Immature natural killer cell (primary cell): ENCODE data around the gene RALGDS. TPM values are rescaled to one million over a fixed set of nuclear protein-coding genes. Genes with fewer than 3 reads are reported as not detected.
"Not testable (repeated sequence)": the region's sequence is repeated elsewhere in the genome, so short reads cannot be mapped to it uniquely, and the experiment has no call there.

Experiments used
- DNase-seq, 3 donors: peaks; one replicate each; pipeline ENCODE4 v3.0.0; 2022; ENCODE audit warnings: mixed read lengths in 1 of 3
- H3K27ac Mint-ChIP-seq, 6 donors: one replicate each; pipeline ENCODE4 v1.8.0; 2020; ENCODE audit warnings: mixed read lengths in 6 of 6, mild to moderate bottlenecking in 5 of 6, inconsistent platforms in 4 of 6, moderate library complexity in 3 of 6
- H3K27me3 Mint-ChIP-seq, 3 donors: one replicate each; pipeline ENCODE4 v1.8.0; 2020 to 2021; ENCODE audit warnings: low read depth in 3 of 3, mild to moderate bottlenecking in 3 of 3, mixed read lengths in 3 of 3, moderate library complexity in 3 of 3, inconsistent platforms in 1 of 3
- H3K36me3 Mint-ChIP-seq, 3 donors: one replicate each; pipeline ENCODE4 v1.8.0; 2020; ENCODE audit warnings: mixed read lengths in 3 of 3, inconsistent platforms in 2 of 3, mild to moderate bottlenecking in 2 of 3
- H3K4me1 Mint-ChIP-seq, 2 donors: one replicate each; pipeline ENCODE4 v1.8.0; 2020; ENCODE audit warnings: inconsistent platforms in 2 of 2, mild to moderate bottlenecking in 2 of 2, mixed read lengths in 2 of 2, moderate library complexity in 1 of 2
- H3K4me3 Mint-ChIP-seq, 5 donors: one replicate each; pipeline ENCODE4 v1.8.0; 2020; ENCODE audit warnings: mild to moderate bottlenecking in 5 of 5, mixed read lengths in 5 of 5, inconsistent platforms in 3 of 5, moderate library complexity in 3 of 5
- H3K9me3 Mint-ChIP-seq, 6 donors: one replicate each; pipeline ENCODE4 v1.8.0; 2020; ENCODE audit warnings: mild to moderate bottlenecking in 6 of 6, mixed read lengths in 6 of 6, inconsistent platforms in 4 of 6, moderate library complexity in 3 of 6
- polyA plus RNA-seq, 3 donors: library from polyadenylated mRNA; unstranded; fragments of 300-500 nt; fragmentation: Illumina TruSeq; gene quantifications; one replicate each; pipeline ENCODE4 v1.2.3, GENCODE V29; 2021

The RALGDS gene
- polyA plus RNA-seq = 10 to 100 TPM; 31.2 to 68.8 (median 31.6) TPM

GRCh38 chr9:133121198-133121914 is at the start of gene RALGDS:
TSS of gene RALGDS (minus strand) at chr9:133121240. CDS start at chr9:133121154, 86 bp downstream.
- H3K9me3 Mint-ChIP-seq = no peaks in the 10 kb centered on the region
- peak; percentile 86 to 88 (median 87) for DNase-seq

GRCh38 chr9:133170716-133171115 is 49.7 kb upstream of the RALGDS start:
- H3K9me3 Mint-ChIP-seq = no peaks in the 10 kb centered on the region
- no peak overlapping the region for H3K4me3 Mint-ChIP-seq
- peaks cover 0 to 2% (median 2%) of the 10 kb centered on the region in 3 donors for H3K27me3 Mint-ChIP-seq
- H3K27ac Mint-ChIP-seq = no peak overlapping the region
- no peaks in the 10 kb centered on the region for H3K4me1 Mint-ChIP-seq
- no peak for DNase-seq
- H3K36me3 Mint-ChIP-seq = no peaks in the 10 kb centered on the region

More at GRCh38 chr9:133121198-133121914, at the start of gene RALGDS:
- Mint-ChIP-seq H3K27me3 (peaks cover 3 to 23% (median 8%) of the 10 kb centered on the region in 3 donors), H3K4me1 (peaks cover 80 to 87% of the 10 kb centered on the region in 2 donors), H3K27ac (peak within 1 kb of the TSS; percentile 92 to 100 (median 100)), H3K36me3 (peaks cover 0 to 5% (median 0%) of the 10 kb centered on the region in 3 donors), H3K4me3 (peak within 1 kb of the TSS; percentile 72 to 81 (median 78))

GRCh38 chr9:133169687-133170086 is 48.6 kb upstream of the RALGDS start:
- not testable (repeated sequence) for H3K4me3 Mint-ChIP-seq, H3K4me1 Mint-ChIP-seq, H3K9me3 Mint-ChIP-seq

GRCh38 chr9:133169102-133169501 is 48.1 kb upstream of the RALGDS start:
- Mint-ChIP-seq H3K9me3 (no peaks in the 10 kb centered on the region), H3K4me3 (no peak overlapping the region), H3K27me3 (peaks cover 0 to 4% (median 2%) of the 10 kb centered on the region in 3 donors), H3K36me3 (no peaks in the 10 kb centered on the region), H3K4me1 (peaks cover 0 to under 1% of the 10 kb centered on the region in 2 donors), H3K27ac (no peak overlapping the region)
- DNase-seq = no peak

More at GRCh38 chr9:133169687-133170086, 48.6 kb upstream of the RALGDS start:
- not testable (repeated sequence) for H3K36me3 Mint-ChIP-seq, H3K27ac Mint-ChIP-seq, DNase-seq, H3K27me3 Mint-ChIP-seq

- H3K27ac Mint-ChIP-seq = no peak overlapping the region
- peaks cover 0 to 4% (median 2%) of the 10 kb centered on the region in 3 donors for H3K27me3 Mint-ChIP-seq
- peaks cover 0 to 2% of the 10 kb centered on the region in 2 donors for H3K4me1 Mint-ChIP-seq
- H3K4me3 Mint-ChIP-seq = no peak overlapping the region
- no peak for DNase-seq
- no peaks in the 10 kb centered on the region for H3K36me3 Mint-ChIP-seq
- H3K9me3 Mint-ChIP-seq = no peaks in the 10 kb centered on the region
Measured at GRCh38 chr9:133168432-133168831, 47.4 kb upstream of the RALGDS start.

GRCh38 chr9:133167769-133168168 is 46.7 kb upstream of the RALGDS start:
- Mint-ChIP-seq H3K27me3 (peaks cover 0 to 4% (median 2%) of the 10 kb centered on the region in 3 donors), H3K4me3 (no peak overlapping the region), H3K27ac (peak overlapping the region in 1 of 6 donors; percentile 31), H3K4me1 (peaks cover 0 to 2% of the 10 kb centered on the region in 2 donors), H3K9me3 (no peaks in the 10 kb centered on the region), H3K36me3 (no peaks in the 10 kb centered on the region)
- no peak for DNase-seq

- Mint-ChIP-seq H3K4me3 (no peak overlapping the region), H3K9me3 (no peaks in the 10 kb centered on the region), H3K4me1 (peaks cover 0 to 2% of the 10 kb centered on the region in 2 donors), H3K27me3 (peaks cover 0 to 4% (median 2%) of the 10 kb centered on the region in 3 donors), H3K36me3 (no peaks in the 10 kb centered on the region), H3K27ac (no peak overlapping the region)
- DNase-seq = no peak
Measured at GRCh38 chr9:133167096-133167730, 46.2 kb upstream of the RALGDS start.

- Mint-ChIP-seq H3K36me3 (no peaks in the 10 kb centered on the region), H3K27ac (no peak overlapping the region), H3K4me1 (peaks cover 0 to 2% of the 10 kb centered on the region in 2 donors), H3K27me3 (peaks cover 0 to 4% (median 2%) of the 10 kb centered on the region in 3 donors), H3K4me3 (no peak overlapping the region), H3K9me3 (no peaks in the 10 kb centered on the region)
- no peak for DNase-seq
Measured at GRCh38 chr9:133166392-133166791, 45.4 kb upstream of the RALGDS start.

GRCh38 chr9:133165452-133165730 is 44.4 kb upstream of the RALGDS start:
- Mint-ChIP-seq H3K9me3 (no peaks in the 10 kb centered on the region), H3K36me3 (no peaks in the 10 kb centered on the region), H3K4me1 (peaks cover 0 to 3% of the 10 kb centered on the region in 2 donors), H3K27ac (no peak overlapping the region), H3K27me3 (peaks cover 3 to 5% (median 4%) of the 10 kb centered on the region in 3 donors), H3K4me3 (no peak overlapping the region)
- no peak for DNase-seq

- Mint-ChIP-seq H3K27ac (no peak overlapping the region), H3K27me3 (peaks cover 3 to 5% (median 4%) of the 10 kb centered on the region in 3 donors), H3K36me3 (no peaks in the 10 kb centered on the region), H3K9me3 (no peaks in the 10 kb centered on the region), H3K4me3 (peak overlapping the region; percentile 33 to 62 (median 57)), H3K4me1 (peaks cover 0 to 3% of the 10 kb centered on the region in 2 donors)
- no peak for DNase-seq
Measured at GRCh38 chr9:133164191-133164590, 43.2 kb upstream of the RALGDS start.

- peaks cover 0 to 3% of the 10 kb centered on the region in 2 donors for H3K4me1 Mint-ChIP-seq
- no peak within 1 kb of the TSS for H3K27ac Mint-ChIP-seq
- peak in 1 of 3 donors; percentile 19 for DNase-seq
- peaks cover 3 to 4% (median 4%) of the 10 kb centered on the region in 3 donors for H3K27me3 Mint-ChIP-seq
- H3K4me3 Mint-ChIP-seq = peak within 1 kb of the TSS; percentile 60 to 80 (median 75)
- no peaks in the 10 kb centered on the region for H3K36me3 Mint-ChIP-seq
- no peaks in the 10 kb centered on the region for H3K9me3 Mint-ChIP-seq
Measured at GRCh38 chr9:133163504-133164172, 42.6 kb upstream of the RALGDS start, which contains the start of gene GBGT1. TSS of gene GBGT1 (minus strand) at chr9:133163914. CDS start at chr9:133162412, 1,502 bp downstream.

- H3K36me3 Mint-ChIP-seq = no peaks in the 10 kb centered on the region
- H3K27me3 Mint-ChIP-seq = peaks cover 4 to 6% (median 4%) of the 10 kb centered on the region in 3 donors
- no peak for DNase-seq
- H3K27ac Mint-ChIP-seq = no peak overlapping the region
- peaks cover 0 to 3% of the 10 kb centered on the region in 2 donors for H3K4me1 Mint-ChIP-seq
- H3K4me3 Mint-ChIP-seq = peak overlapping the region in 3 of 5 donors; percentile 33 to 70 (median 44)
- H3K9me3 Mint-ChIP-seq = no peaks in the 10 kb centered on the region
Measured at GRCh38 chr9:133162861-133163503, 41.9 kb upstream of the RALGDS start.

GRCh38 chr9:133161547-133161950 is 40.5 kb upstream of the RALGDS start:
- Mint-ChIP-seq H3K4me1 (peaks cover 0 to 3% of the 10 kb centered on the region in 2 donors), H3K27ac (no peak overlapping the region), H3K9me3 (no peaks in the 10 kb centered on the region), H3K27me3 (peaks cover 4 to 6% (median 4%) of the 10 kb centered on the region in 3 donors), H3K36me3 (no peaks in the 10 kb centered on the region), H3K4me3 (peak overlapping the region in 2 of 5 donors; percentile 3 to 49)
- no peak for DNase-seq
